Endothelial cell of umbilical vein (primary cell): ENCODE data around the gene SPRING1. TPM values are rescaled to one million over a fixed set of nuclear protein-coding genes. Genes with fewer than 3 reads are reported as not detected.

Experiments
- BruUV-seq: library from RNA; stranded (reverse); fragments of 400-500 nt; replicated peaks from 2 replicates; lab custom pipeline; 2021; lab: Mats Ljungman, UMichigan
- CTCF ChIA-PET: fragments of 300-600, 350-600 bp; sonication (Branson Sonifier 250); formaldehyde crosslinking; loops from one replicate; lab custom pipeline; 2021; ENCODE audit warnings: antibody characterized with exemption, inconsistent platforms; lab: Charles Lee
- POLR2A ChIA-PET: fragments of 300-600, 350-600 bp; sonication (Branson Sonifier 250); formaldehyde crosslinking; loops from one replicate; lab custom pipeline; 2021; ENCODE audit warnings: antibody characterized with exemption, inconsistent platforms; lab: Charles Lee
- DNase-seq: peaks from one replicate; pipeline ENCODE4 v3.0.0-alpha.2; 2011; ENCODE audit warnings: low read depth, low spot score
- FAIRE-seq: peaks from 2 replicates; lab custom pipeline; 2011; peaks lifted over from hg19 to GRCh38; lab: Jason Lieb, UNC
- H2AFZ ChIP-seq: 2 replicates; pipeline ENCODE4 v1.6.0; 2012; ENCODE audit warnings: low read depth, low read length, control low read depth, inconsistent platforms
- H3K27ac ChIP-seq: 2 replicates; pipeline ENCODE4 v1.5.1; 2011; ENCODE audit warnings: low read depth, mild to moderate bottlenecking, control low read depth, low read length, moderate library complexity; ENCODE audit not compliant: insufficient read depth
- H3K27me3 ChIP-seq, 2 experiments: 2 replicates each; pipeline versions ENCODE4 v1.6.0 to v1.6.1; 2011; ENCODE audit warnings: low read length in 2 of 2, mixed read lengths in 1 of 2; ENCODE audit not compliant: control insufficient read depth in 2 of 2, insufficient read depth in 2 of 2
- H3K36me3 ChIP-seq, 2 experiments: 2 replicates in 1 of 2; 3 replicates in 1 of 2; pipeline ENCODE4 v1.5.1; 2011; ENCODE audit warnings: low read length in 2 of 2, mild to moderate bottlenecking in 1 of 2, moderate library complexity in 1 of 2; ENCODE audit not compliant: control insufficient read depth in 2 of 2, insufficient read depth in 2 of 2; ENCODE audit errors: extremely low read depth in 1 of 2
- H3K4me1 ChIP-seq: 3 replicates; pipeline ENCODE4 v1.5.1; 2011; ENCODE audit warnings: mild to moderate bottlenecking, low read length; ENCODE audit not compliant: control insufficient read depth, insufficient read depth; ENCODE audit errors: extremely low read depth
- H3K4me2 ChIP-seq: 2 replicates; pipeline ENCODE4 v1.6.1; 2011; ENCODE audit warnings: low read length, control low read depth, mixed read lengths; ENCODE audit not compliant: insufficient read depth
- H3K4me3 ChIP-seq, 3 experiments: fragments of 200-600 bp in 1 of 3; sonication (generic), shearing (Covaris generic) in 1 of 3; replicated peaks in 1 of 3; 2 replicates each; pipeline ENCODE4 v1.5.1; 2011 to 2016; ENCODE audit warnings: control low read depth in 3 of 3, low read length in 3 of 3, mild to moderate bottlenecking in 2 of 3, inconsistent platforms in 1 of 3, low read depth in 1 of 3, moderate library complexity in 1 of 3; ENCODE audit not compliant: insufficient read depth in 1 of 3
- H3K79me2 ChIP-seq: 2 replicates; pipeline ENCODE4 v1.6.0; 2012; ENCODE audit warnings: low read length, inconsistent platforms; ENCODE audit not compliant: control insufficient read depth, insufficient read depth
- H3K9ac ChIP-seq: replicated peaks from 2 replicates; pipeline ENCODE3; 2011; ENCODE audit warnings: low read length, control low read depth; ENCODE audit not compliant: insufficient read depth; ENCODE audit errors: extremely low read depth
- H3K9me1 ChIP-seq: replicated peaks from 3 replicates; pipeline ENCODE4 v1.6.0; 2011; ENCODE audit warnings: mild to moderate bottlenecking, low read length; ENCODE audit not compliant: control insufficient read depth, insufficient read depth; ENCODE audit errors: extremely low read depth
- H3K9me3 ChIP-seq: replicated peaks from 2 replicates; pipeline ENCODE4 v1.5.1; 2012; ENCODE audit warnings: low read length, inconsistent platforms; ENCODE audit not compliant: control insufficient read depth, insufficient read depth
- H4K20me1 ChIP-seq: replicated peaks from 2 replicates; pipeline ENCODE3; 2011; ENCODE audit warnings: mild to moderate bottlenecking, low read length; ENCODE audit not compliant: control insufficient read depth, insufficient read depth; ENCODE audit errors: extremely low read depth
- CTCF ChIP-seq, 2 donors: IDR thresholded peaks; 1 replicate in 1 of 2; 2 replicates in 1 of 2; pipeline ENCODE4 v1.5.1; 2011; ENCODE audit warnings: low read length in 2 of 2, mild to moderate bottlenecking in 2 of 2, moderate library complexity in 2 of 2, control low read depth in 1 of 2, inconsistent platforms in 1 of 2, low read depth in 1 of 2; ENCODE audit not compliant: insufficient read depth in 1 of 2; ENCODE audit errors: extremely low read depth in 1 of 2
- FOS ChIP-seq: IDR thresholded peaks from 2 replicates; pipeline ENCODE4 v1.6.1; 2011; ENCODE audit warnings: mild to moderate bottlenecking, low read length, moderate library complexity, borderline replicate concordance; ENCODE audit not compliant: insufficient read depth
- JUN ChIP-seq: IDR thresholded peaks from 2 replicates; pipeline ENCODE4 v1.6.1; 2011; ENCODE audit warnings: borderline replicate concordance, low read depth; ENCODE audit not compliant: insufficient read length, insufficient read depth
- POLR2A ChIP-seq: IDR thresholded peaks from 2 replicates; pipeline ENCODE4 v1.6.1; 2012; ENCODE audit warnings: low read depth, mild to moderate bottlenecking, control low read depth, low read length
- dilution Hi-C: fragments of 300-500 bp; cut with MboI; formaldehyde crosslinking; loops from one replicate; pipeline ENCODE4 v1.15.0; 2019; ENCODE audit warnings: low sequenced_read_pairs; ENCODE audit not compliant: extremely low pct_ligation_motif_present
- intact Hi-C: fragments of 100-400 bp; cut with micrococcal nuclease; formaldehyde crosslinking; loops from one replicate; pipeline ENCODE4 v1.10.0; 2022
- polyA plus RNA-seq, 4 experiments: library from polyadenylated mRNA; depleted of rRNA in 3 of 4; stranded (reverse) in 3 of 4; unstranded in 1 of 4; fragments of >200 nt; gene quantifications; 2 replicates each; pipeline versions ENCODE4 v1.2.1 to v1.2.3, GENCODE V29; 2011 to 2012; ENCODE audit warnings: missing spikeins in 1 of 4
- total RNA-seq: library from RNA; stranded (reverse); gene quantifications from 2 replicates; pipeline ENCODE4 v1.2.3, GENCODE V29; 2021

The SPRING1 gene
- total and polyA plus RNA-seq, 2 donors (not counting 3 experiments of a cell fraction or from before 2014, with no cell fraction given) = 17.5 to 40.4 TPM

- H3K9ac ChIP-seq = no peak overlapping the region
- H3K36me3 ChIP-seq = no peaks in the 10 kb centered on the region
- H3K9me3 ChIP-seq = no peaks in the 10 kb centered on the region
- no peaks in the 10 kb centered on the region for H4K20me1 ChIP-seq
- TF ChIP-seq JUN (no peak), POLR2A (no peak)
- BruUV-seq = no TSS peak
- ChIA-PET POLR2A (no interaction called here), CTCF (interaction anchor here (0.8 to 3.7 kb wide), 8 partner anchors 10 to 715 kb away, joined by 3 to 25 read pairs (median 4); no protein-coding TSS in a partner anchor)
- no peak overlapping the region for H3K4me3 ChIP-seq
- dilution Hi-C loops (no loop called here), intact Hi-C loops (no loop called here)
- no peaks in the 10 kb centered on the region for H3K4me1 ChIP-seq
- H3K4me2 ChIP-seq = no peak overlapping the region
- peaks cover 22 to 25% of the 10 kb centered on the region in 2 experiments for H3K27me3 ChIP-seq
- DNase-seq = no peak
- FAIRE-seq = no peak
- no peak overlapping the region for H2AFZ ChIP-seq
- H3K79me2 ChIP-seq = no peaks in the 10 kb centered on the region
- no peaks in the 10 kb centered on the region for H3K9me1 ChIP-seq
- no peak overlapping the region for H3K27ac ChIP-seq
These were observed 40.2 kb downstream of the SPRING1 start for GRCh38 chr12:116697716-116698115.

GRCh38 chr12:116697305-116697704, 40.6 kb downstream of the SPRING1 start:
- POLR2A ChIA-PET = no interaction called here
- Histone ChIP-seq H3K27ac (no peak overlapping the region), H3K79me2 (no peaks in the 10 kb centered on the region), H3K4me3 (no peak overlapping the region), H3K4me1 (no peaks in the 10 kb centered on the region), H2AFZ (no peak overlapping the region), H3K9ac (no peak overlapping the region), H3K27me3 (peaks cover 23 to 26% of the 10 kb centered on the region in 2 experiments), H3K9me3 (no peaks in the 10 kb centered on the region), H3K9me1 (no peaks in the 10 kb centered on the region), H4K20me1 (no peaks in the 10 kb centered on the region), H3K4me2 (no peak overlapping the region), H3K36me3 (no peaks in the 10 kb centered on the region)
- TF ChIP-seq FOS (no peak), CTCF (IDR thresholded peaks at IDR 0.05; ENCODE audit: extremely low read depth in 1 of 2, insufficient read depth in 1 of 2, low read depth in 1 of 2, low read length in 2 of 2) (peak; percentile 15 to 37)
- no TSS peak for BruUV-seq
- no peak for FAIRE-seq
- intact Hi-C loops = no loop called here
- CTCF ChIA-PET = interaction anchor here (0.8 to 3.7 kb wide), 9 partner anchors 10 to 715 kb away, joined by 3 to 25 read pairs (median 3); no protein-coding TSS in a partner anchor
- dilution Hi-C loops = no loop called here
- DNase-seq = no peak
